K562 (cell line): ENCODE results near the gene HRC. TPM values are rescaled to one million over a fixed set of nuclear protein-coding genes. Genes with fewer than 3 reads are reported as not detected.
"Not testable (repeated sequence)": the region's sequence is repeated elsewhere in the genome, so short reads cannot be mapped to it uniquely, and the experiment has no call there.

Source experiments
- ATAC-seq: fragments of 200-7000 bp; cut with Tn5 transposase; 3 replicates; pipeline ENCODE4 v1.9.1; 2020; ENCODE audit warnings: moderate library complexity
- BruUV-seq: library from RNA; stranded (reverse); fragments of 400-500 nt; replicated peaks from 2 replicates; lab custom pipeline; 2021; lab: Mats Ljungman, UMichigan
- CTCF ChIA-PET: fragments of 300-600 bp; formaldehyde crosslinking; extraction: SDS; loops from one replicate; lab custom pipeline; 2021; ENCODE audit warnings: low intra/inter-chr PET ratio; lab: Yijun Ruan, JAX
- POLR2A ChIA-PET: fragments of 300-600, 350-650 bp; sonication (Branson Sonifier 250); formaldehyde crosslinking; extraction: SDS; loops from one replicate; lab custom pipeline; 2021; ENCODE audit warnings: antibody characterized with exemption, inconsistent platforms; lab: Yijun Ruan, JAX
- DNase-seq, 4 experiments: peaks; one replicate each; pipeline versions ENCODE4 v3.0.0 to v3.0.0-alpha.2; 2011 to 2018; ENCODE audit warnings: low spot score in 3 of 4, mixed read lengths in 3 of 4; ENCODE audit errors: extremely low read depth in 1 of 4
- FAIRE-seq: peaks from 2 replicates; lab custom pipeline; 2011; peaks lifted over from hg19 to GRCh38; lab: Jason Lieb, UNC
- H2AFZ ChIP-seq: 2 replicates; pipeline ENCODE4 v1.6.0; 2011; ENCODE audit warnings: low read depth, low read length, control low read depth, inconsistent platforms
- H3K27ac ChIP-seq: fragments of 200-600 bp; 3 replicates; pipeline ENCODE4 v1.8.0; 2011; ENCODE audit warnings: low read depth, mild to moderate bottlenecking, control low read depth, inconsistent platforms, low read length, moderate library complexity, mixed read lengths; ENCODE audit errors: extremely low read depth
- H3K27me3 ChIP-seq, 2 experiments: fragments of 300-600 bp in 1 of 2; 2 replicates in 1 of 2; 3 replicates in 1 of 2; pipeline versions ENCODE4 v1.6.0 to v1.8.0; 2011; ENCODE audit warnings: inconsistent platforms in 2 of 2, low read length in 2 of 2, mild to moderate bottlenecking in 1 of 2, mixed read lengths in 1 of 2, moderate library complexity in 1 of 2; ENCODE audit not compliant: control insufficient read depth in 2 of 2, insufficient read depth in 2 of 2
- H3K36me3 ChIP-seq: fragments of 300-600 bp; 3 replicates; pipeline ENCODE4 v1.8.0; 2011; ENCODE audit warnings: mild to moderate bottlenecking, low read length, inconsistent platforms; ENCODE audit not compliant: control insufficient read depth, insufficient read depth
- H3K4me1 ChIP-seq, 2 experiments: fragments of 200-600 bp in 1 of 2; replicated peaks in 1 of 2; 2 replicates in 1 of 2; 3 replicates in 1 of 2; pipeline versions ENCODE4 v1.5.1 to v1.8.0; 2011; ENCODE audit warnings: inconsistent platforms in 2 of 2, low read length in 2 of 2, mild to moderate bottlenecking in 1 of 2, mixed read lengths in 1 of 2, moderate library complexity in 1 of 2; ENCODE audit not compliant: control insufficient read depth in 2 of 2, insufficient read depth in 2 of 2
- H3K4me2 ChIP-seq: 2 replicates; pipeline ENCODE4 v1.6.1; 2011; ENCODE audit warnings: low read length, control low read depth, inconsistent platforms, mixed read lengths; ENCODE audit not compliant: insufficient read depth
- H3K4me3 ChIP-seq: fragments of 200-600 bp; sonication (generic), shearing (Covaris generic); 2 replicates; pipeline ENCODE4 v1.5.1; 2016; ENCODE audit warnings: control low read depth, inconsistent platforms
- H3K79me2 ChIP-seq: fragments of 200-600 bp; 3 replicates; pipeline ENCODE4 v1.8.0; 2011; ENCODE audit warnings: low read length, inconsistent platforms; ENCODE audit not compliant: control insufficient read depth, insufficient read depth
- H3K9ac ChIP-seq, 2 experiments: 2 replicates each; pipeline versions ENCODE4 v1.6.0 to v1.6.1; 2011; ENCODE audit warnings: low read depth in 2 of 2, low read length in 2 of 2, control low read depth in 1 of 2, inconsistent platforms in 1 of 2, mild to moderate bottlenecking in 1 of 2, mixed read lengths in 1 of 2; ENCODE audit not compliant: insufficient read depth in 1 of 2
- H3K9me1 ChIP-seq: one replicate; pipeline ENCODE4 v1.6.0; 2011; ENCODE audit warnings: inconsistent platforms, mild to moderate bottlenecking, low read length, moderate library complexity; ENCODE audit not compliant: control insufficient read depth, insufficient read depth
- H3K9me3 ChIP-seq: replicated peaks from 2 replicates; pipeline ENCODE4 v1.5.1; 2011; ENCODE audit warnings: low read depth, low read length, inconsistent platforms; ENCODE audit not compliant: control insufficient read depth, insufficient read depth
- H4K20me1 ChIP-seq: replicated peaks from 2 replicates; pipeline ENCODE4 v1.6.1; 2011; ENCODE audit warnings: low read length, inconsistent platforms, mixed read lengths; ENCODE audit not compliant: control insufficient read depth, insufficient read depth
- WGBS: fragments of 100-300 bp; shearing (Covaris generic); methylation state at CpG from one replicate; pipeline ENCODE4 v1.1.6; 2016; ENCODE audit warnings: low coverage, mixed read lengths; ENCODE audit not compliant: insufficient coverage; ENCODE audit errors: missing lambda C conversion rate; 5-methylcytosine and 5-hydroxymethylcytosine counted together
- in situ Hi-C: fragments of 300-500 bp; cut with MboI; formaldehyde crosslinking; loops from 4 replicates; pipeline ENCODE4 v1.15.0; 2018; ENCODE audit warnings: inconsistent platforms, mixed read lengths
- intact Hi-C: fragments of 100-400 bp; cut with micrococcal nuclease; formaldehyde crosslinking; loops from 2 replicates; pipeline ENCODE4 v1.14.2; 2022
- polyA plus RNA-seq, 8 experiments: library from polyadenylated mRNA; depleted of rRNA in 4 of 8; stranded (reverse) in 5 of 8; unstranded in 3 of 8; fragments of >200 nt; fragmentation: Nextera tagmentation in 2 of 8; fragmentation: Illumina TruSeq in 1 of 8; extraction: Ambion mirVana in 2 of 8; extraction: Trizol in 1 of 8; gene quantifications; 2 replicates each; pipeline versions ENCODE4 v1.2.1 to v1.2.3, GENCODE V29; 2011 to 2014; ENCODE audit warnings: inconsistent platforms in 1 of 8, missing spikeins in 1 of 8
- total RNA-seq, 7 experiments: library from RNA; depleted of rRNA in 6 of 7; stranded (reverse); fragments of >200 nt in 6 of 7; fragmentation: Illumina TruSeq in 2 of 7; extraction: Trizol in 2 of 7; gene quantifications; 2 replicates each; pipeline versions ENCODE4 v1.2.1 to v1.2.3, GENCODE V29; 2011 to 2021; ENCODE audit warnings: low replicate concordance in 1 of 7
- TF ChIP-seq, protein P1 (sequence below): sonication (generic); formaldehyde crosslinking; IDR thresholded peaks from 2 replicates; pipeline ENCODE4 v1.8.1; 2023; ENCODE audit warnings: mild to moderate bottlenecking, missing genetic modification reagents

HRC gene
- total and polyA plus RNA-seq, 9 of the 15 experiments (the other 6 are each of a cell fraction or from before 2014, with no cell fraction given) = 0.66 to 18.7 (median 13.1) TPM

DNA sequence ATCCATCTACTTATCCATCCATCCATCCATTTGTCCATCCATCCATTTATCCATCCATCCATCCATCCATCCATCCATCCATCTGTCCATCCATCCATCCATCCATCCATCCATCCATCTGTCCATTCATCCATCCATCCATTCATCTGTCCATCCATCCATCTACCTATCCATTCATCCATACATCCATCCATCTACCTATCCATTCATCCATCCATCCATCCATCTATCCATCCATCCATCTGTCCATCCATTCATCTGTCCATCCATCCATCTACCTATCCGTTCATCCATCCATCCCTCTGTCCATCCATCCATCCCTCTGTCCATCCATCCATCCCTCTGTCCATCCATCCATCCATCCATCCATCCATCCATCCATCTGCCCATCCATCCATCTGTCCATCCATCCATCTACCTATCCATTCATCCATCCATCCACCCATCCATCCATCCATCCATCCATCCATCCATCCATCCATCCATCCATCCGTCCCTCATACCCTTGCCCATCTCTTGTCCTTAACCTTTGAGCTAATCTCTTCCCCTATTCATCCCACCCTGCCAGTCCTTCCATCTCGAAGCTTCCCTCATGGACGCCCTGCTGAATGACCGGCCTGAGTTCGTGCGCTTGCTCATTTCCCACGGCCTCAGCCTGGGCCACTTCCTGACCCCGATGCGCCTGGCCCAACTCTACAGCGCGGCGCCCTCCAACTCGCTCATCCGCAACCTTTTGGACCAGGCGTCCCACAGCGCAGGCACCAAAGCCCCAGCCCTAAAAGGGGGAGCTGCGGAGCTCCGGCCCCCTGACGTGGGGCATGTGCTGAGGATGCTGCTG lies 27.0 kb upstream of the HRC start:
- in situ Hi-C loops, FAIRE-seq: not testable (repeated sequence)

More for the DNA sequence above, 27.0 kb upstream of the HRC start:
- ATAC-seq, H3K4me2 ChIP-seq, H3K9me1 ChIP-seq, H3K79me2 ChIP-seq, H3K9ac ChIP-seq, H4K20me1 ChIP-seq, H3K4me1 ChIP-seq, BruUV-seq, H3K9me3 ChIP-seq, H3K27me3 ChIP-seq, H2AFZ ChIP-seq, H3K4me3 ChIP-seq, intact Hi-C loops, H3K27ac ChIP-seq, CTCF ChIA-PET, DNase-seq: not testable (repeated sequence)
- POLR2A ChIA-PET = interaction anchor here (1.1 kb wide), 1 partner anchor 9 kb away, joined by 3 read pairs; no protein-coding TSS in a partner anchor
- H3K36me3 ChIP-seq = peaks cover 31% of the 10 kb centered on the region; the same call in 2 of the 3 replicates
- TF ChIP-seq, protein P1, sequence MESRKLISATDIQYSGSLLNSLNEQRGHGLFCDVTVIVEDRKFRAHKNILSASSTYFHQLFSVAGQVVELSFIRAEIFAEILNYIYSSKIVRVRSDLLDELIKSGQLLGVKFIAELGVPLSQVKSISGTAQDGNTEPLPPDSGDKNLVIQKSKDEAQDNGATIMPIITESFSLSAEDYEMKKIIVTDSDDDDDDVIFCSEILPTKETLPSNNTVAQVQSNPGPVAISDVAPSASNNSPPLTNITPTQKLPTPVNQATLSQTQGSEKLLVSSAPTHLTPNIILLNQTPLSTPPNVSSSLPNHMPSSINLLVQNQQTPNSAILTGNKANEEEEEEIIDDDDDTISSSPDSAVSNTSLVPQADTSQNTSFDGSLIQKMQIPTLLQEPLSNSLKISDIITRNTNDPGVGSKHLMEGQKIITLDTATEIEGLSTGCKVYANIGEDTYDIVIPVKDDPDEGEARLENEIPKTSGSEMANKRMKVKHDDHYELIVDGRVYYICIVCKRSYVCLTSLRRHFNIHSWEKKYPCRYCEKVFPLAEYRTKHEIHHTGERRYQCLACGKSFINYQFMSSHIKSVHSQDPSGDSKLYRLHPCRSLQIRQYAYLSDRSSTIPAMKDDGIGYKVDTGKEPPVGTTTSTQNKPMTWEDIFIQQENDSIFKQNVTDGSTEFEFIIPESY (CRISPR knock-in tag) = peak; percentile 56; the same call in 1 of the 2 replicates
- WGBS = 95% methylated on average over 13 of the region's 20 CpGs
